Measurements from ENCODE around the gene MAP4K5.

- TF ChIP-seq, protein P1, sequence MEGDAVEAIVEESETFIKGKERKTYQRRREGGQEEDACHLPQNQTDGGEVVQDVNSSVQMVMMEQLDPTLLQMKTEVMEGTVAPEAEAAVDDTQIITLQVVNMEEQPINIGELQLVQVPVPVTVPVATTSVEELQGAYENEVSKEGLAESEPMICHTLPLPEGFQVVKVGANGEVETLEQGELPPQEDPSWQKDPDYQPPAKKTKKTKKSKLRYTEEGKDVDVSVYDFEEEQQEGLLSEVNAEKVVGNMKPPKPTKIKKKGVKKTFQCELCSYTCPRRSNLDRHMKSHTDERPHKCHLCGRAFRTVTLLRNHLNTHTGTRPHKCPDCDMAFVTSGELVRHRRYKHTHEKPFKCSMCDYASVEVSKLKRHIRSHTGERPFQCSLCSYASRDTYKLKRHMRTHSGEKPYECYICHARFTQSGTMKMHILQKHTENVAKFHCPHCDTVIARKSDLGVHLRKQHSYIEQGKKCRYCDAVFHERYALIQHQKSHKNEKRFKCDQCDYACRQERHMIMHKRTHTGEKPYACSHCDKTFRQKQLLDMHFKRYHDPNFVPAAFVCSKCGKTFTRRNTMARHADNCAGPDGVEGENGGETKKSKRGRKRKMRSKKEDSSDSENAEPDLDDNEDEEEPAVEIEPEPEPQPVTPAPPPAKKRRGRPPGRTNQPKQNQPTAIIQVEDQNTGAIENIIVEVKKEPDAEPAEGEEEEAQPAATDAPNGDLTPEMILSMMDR (IDR thresholded peaks at IDR 0.05): no peak
- TF ChIP-seq POLR2A (IDR thresholded peaks at IDR 0.05): no peak
Measured at GRCh38 chr14:50453869-50454268, 78.5 kb downstream of the MAP4K5 start.
